ENCODE data around the gene DOCK1. TPM values are rescaled to one million over a fixed set of nuclear protein-coding genes. Genes with fewer than 3 reads are reported as not detected.

Gene DOCK1
- total RNA-seq, 1 donor from 2014 or later: 0.86 TPM

GRCh38 chr10:127033216-127034033 lies 128.2 kb downstream of the DOCK1 start:
- intact Hi-C loops (cut with micrococcal nuclease): no loop called here

- intact Hi-C loops (cut with micrococcal nuclease): no loop called here
These were observed 128.9 kb downstream of the DOCK1 start for GRCh38 chr10:127034034-127034633.

- intact Hi-C loops (cut with micrococcal nuclease): no loop called here
These were observed 129.6 kb downstream of the DOCK1 start for GRCh38 chr10:127034790-127035189.

GRCh38 chr10:127035827-127036226 lies 130.6 kb downstream of the DOCK1 start:
- intact Hi-C loops (cut with micrococcal nuclease): no loop called here

- intact Hi-C loops (cut with micrococcal nuclease): no loop called here
These were observed 131.8 kb downstream of the DOCK1 start for GRCh38 chr10:127036987-127037386.

- intact Hi-C loops (cut with micrococcal nuclease): no loop called here
These were observed 134.2 kb downstream of the DOCK1 start for GRCh38 chr10:127039435-127039834.

GRCh38 chr10:127040756-127041155 lies 135.5 kb downstream of the DOCK1 start:
- intact Hi-C loops (cut with micrococcal nuclease): no loop called here

- intact Hi-C loops (cut with micrococcal nuclease): no loop called here
These were observed 136.3 kb downstream of the DOCK1 start for GRCh38 chr10:127041552-127041951.

GRCh38 chr10:127043301-127043700 lies 138.1 kb downstream of the DOCK1 start:
- intact Hi-C loops (cut with micrococcal nuclease): no loop called here

- intact Hi-C loops (cut with micrococcal nuclease): no loop called here
These were observed 139.0 kb downstream of the DOCK1 start for GRCh38 chr10:127044186-127044585.

GRCh38 chr10:127046975-127047877 lies 142.0 kb downstream of the DOCK1 start:
- intact Hi-C loops (cut with micrococcal nuclease): no loop called here

- intact Hi-C loops (cut with micrococcal nuclease): no loop called here
These were observed 142.6 kb downstream of the DOCK1 start for GRCh38 chr10:127047878-127048238.

GRCh38 chr10:127048630-127049029 lies 143.4 kb downstream of the DOCK1 start:
- intact Hi-C loops (cut with micrococcal nuclease): no loop called here

GRCh38 chr10:127052001-127052400 lies 146.8 kb downstream of the DOCK1 start:
- intact Hi-C loops (cut with micrococcal nuclease): no loop called here

GRCh38 chr10:127055263-127055662 lies 150.0 kb downstream of the DOCK1 start:
- intact Hi-C loops (cut with micrococcal nuclease): no loop called here

GRCh38 chr10:127059314-127059713 lies 154.1 kb downstream of the DOCK1 start:
- intact Hi-C loops (cut with micrococcal nuclease): no loop called here

GRCh38 chr10:127063762-127064161 lies 158.5 kb downstream of the DOCK1 start:
- intact Hi-C loops (cut with micrococcal nuclease): no loop called here

- intact Hi-C loops (cut with micrococcal nuclease): no loop called here
These were observed 159.2 kb downstream of the DOCK1 start for GRCh38 chr10:127064474-127064873.

- intact Hi-C loops (cut with micrococcal nuclease): no loop called here
These were observed 162.4 kb downstream of the DOCK1 start for GRCh38 chr10:127067542-127068194.

- intact Hi-C loops (cut with micrococcal nuclease): no loop called here
These were observed 163.3 kb downstream of the DOCK1 start for GRCh38 chr10:127068485-127068884.

GRCh38 chr10:127069436-127069835 lies 164.2 kb downstream of the DOCK1 start:
- intact Hi-C loops (cut with micrococcal nuclease): no loop called here

All from T-helper 1 cell treated with Interleukin-12 subunit alpha and Interleukin-12 subunit beta and Interleukin-4 antibody, amounts not matched to agents 30 ng/mL and 1 ng/mL, for 36 hours (primary cell).